Prostate gland (tissue), 2 donors: ENCODE data around the gene ADPRHL1. TPM values are rescaled to one million over a fixed set of nuclear protein-coding genes. Genes with fewer than 3 reads are reported as not detected.

ENCODE experiments used
- DNase-seq: peaks from one replicate; pipeline ENCODE4 v3.0.0-alpha.2; 2019; ENCODE audit warnings: low spot score
- H3K27ac ChIP-seq, 2 donors: fragments of 200-600 bp; sonication (generic); 2 replicates each; pipeline ENCODE4 v1.5.1; 2017 to 2019
- H3K27me3 ChIP-seq: fragments of 200-600 bp; sonication (generic); replicated peaks from 2 replicates; pipeline ENCODE4 v1.5.1; 2019; ENCODE audit not compliant: insufficient read depth
- H3K36me3 ChIP-seq, 2 donors: fragments of 200-600 bp; sonication (generic); 1 replicate in 1 of 2; 2 replicates in 1 of 2; pipeline versions ENCODE4 v1.5.1 to v1.8.1; 2017 to 2019
- H3K4me1 ChIP-seq: fragments of 200-600 bp; sonication (generic); replicated peaks from 2 replicates; pipeline ENCODE4 v1.5.1; 2019
- H3K4me3 ChIP-seq, 2 donors: fragments of 200-600 bp; sonication (generic); 2 replicates each; pipeline ENCODE4 v1.5.1; 2017 to 2019
- H3K9me3 ChIP-seq: fragments of 200-600 bp; sonication (generic); 2 replicates; pipeline ENCODE4 v1.5.1; 2017
- POLR2A ChIP-seq: fragments of 450-650 bp; IDR thresholded peaks from one replicate; pipeline ENCODE4 v1.6.1; 2016; ENCODE audit warnings: antibody characterized with exemption, mild to moderate bottlenecking
- POLR2AphosphoS5 ChIP-seq: sonication (generic); formaldehyde crosslinking; IDR thresholded peaks from one replicate; pipeline ENCODE4 v1.6.1; 2017; ENCODE audit warnings: antibody characterized with exemption
- WGBS: methylation state at CpG from one replicate; pipeline ENCODE4 v1.1.5; 2018; 5-methylcytosine and 5-hydroxymethylcytosine counted together
- intact Hi-C: fragments of 100-400 bp; cut with DNase I; formaldehyde crosslinking; loops from one replicate; pipeline ENCODE4 v1.14.2; 2022
- total RNA-seq, 2 donors: library from RNA; depleted of rRNA; stranded (reverse); fragments of >200 nt; gene quantifications; one replicate each; pipeline ENCODE4 v1.1.0, GENCODE V29; 2016
- TF ChIP-seq, protein P1 (sequence below), 4 experiments: fragments of 200-600 bp in 2 of 4; fragments of 450-650 bp in 2 of 4; sonication (generic) in 2 of 4; IDR thresholded peaks; 1 replicate in 3 of 4; 2 replicates in 1 of 4; pipeline ENCODE4 v1.5.1; 2016 to 2019; ENCODE audit warnings: antibody characterized with exemption in 4 of 4, mild to moderate bottlenecking in 2 of 4, moderate library complexity in 2 of 4

The ADPRHL1 gene
- total RNA-seq, 2 donors from 2014 or later: 3.7 to 3.9 TPM

DNA sequence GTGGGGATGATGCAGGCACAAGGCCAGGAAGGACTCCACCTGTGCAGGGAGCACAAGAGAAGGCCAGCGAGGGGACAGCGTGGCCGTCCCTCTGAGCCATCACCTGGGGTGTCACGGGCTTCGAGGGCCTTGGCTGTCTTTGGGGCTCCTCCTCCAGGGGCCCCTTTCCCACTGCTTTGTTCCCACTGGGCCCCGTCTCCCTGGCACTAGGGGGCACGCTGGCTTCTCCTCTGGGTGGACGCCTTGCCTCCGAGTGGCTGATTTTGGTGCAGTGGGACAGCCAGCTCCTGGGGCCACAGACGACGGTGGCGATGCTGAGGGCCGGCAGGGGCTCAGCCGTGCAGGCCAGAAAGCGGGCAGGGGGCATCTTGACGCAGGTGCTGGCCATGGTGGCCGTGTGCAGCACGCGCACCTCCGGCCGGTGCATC is 46.2 kb downstream of the ADPRHL1 start:
- no peaks in the 10 kb centered on the region for H3K9me3 ChIP-seq
- H3K27me3 ChIP-seq: no peaks in the 10 kb centered on the region
- H3K4me3 ChIP-seq: no peak overlapping the region
- no peaks in the 10 kb centered on the region for H3K4me1 ChIP-seq
- WGBS: 91% methylated on average over 21 of the region's 21 CpGs
- no peak for TF ChIP-seq POLR2A
- no peak for TF ChIP-seq POLR2AphosphoS5
- TF ChIP-seq, protein P1, sequence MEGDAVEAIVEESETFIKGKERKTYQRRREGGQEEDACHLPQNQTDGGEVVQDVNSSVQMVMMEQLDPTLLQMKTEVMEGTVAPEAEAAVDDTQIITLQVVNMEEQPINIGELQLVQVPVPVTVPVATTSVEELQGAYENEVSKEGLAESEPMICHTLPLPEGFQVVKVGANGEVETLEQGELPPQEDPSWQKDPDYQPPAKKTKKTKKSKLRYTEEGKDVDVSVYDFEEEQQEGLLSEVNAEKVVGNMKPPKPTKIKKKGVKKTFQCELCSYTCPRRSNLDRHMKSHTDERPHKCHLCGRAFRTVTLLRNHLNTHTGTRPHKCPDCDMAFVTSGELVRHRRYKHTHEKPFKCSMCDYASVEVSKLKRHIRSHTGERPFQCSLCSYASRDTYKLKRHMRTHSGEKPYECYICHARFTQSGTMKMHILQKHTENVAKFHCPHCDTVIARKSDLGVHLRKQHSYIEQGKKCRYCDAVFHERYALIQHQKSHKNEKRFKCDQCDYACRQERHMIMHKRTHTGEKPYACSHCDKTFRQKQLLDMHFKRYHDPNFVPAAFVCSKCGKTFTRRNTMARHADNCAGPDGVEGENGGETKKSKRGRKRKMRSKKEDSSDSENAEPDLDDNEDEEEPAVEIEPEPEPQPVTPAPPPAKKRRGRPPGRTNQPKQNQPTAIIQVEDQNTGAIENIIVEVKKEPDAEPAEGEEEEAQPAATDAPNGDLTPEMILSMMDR (IDR thresholded peaks at IDR 0.05): no peak
- no peak overlapping the region for H3K27ac ChIP-seq
- intact Hi-C loops: no loop called here
- H3K36me3 ChIP-seq: no peaks in the 10 kb centered on the region
- no peak for DNase-seq

DNA sequence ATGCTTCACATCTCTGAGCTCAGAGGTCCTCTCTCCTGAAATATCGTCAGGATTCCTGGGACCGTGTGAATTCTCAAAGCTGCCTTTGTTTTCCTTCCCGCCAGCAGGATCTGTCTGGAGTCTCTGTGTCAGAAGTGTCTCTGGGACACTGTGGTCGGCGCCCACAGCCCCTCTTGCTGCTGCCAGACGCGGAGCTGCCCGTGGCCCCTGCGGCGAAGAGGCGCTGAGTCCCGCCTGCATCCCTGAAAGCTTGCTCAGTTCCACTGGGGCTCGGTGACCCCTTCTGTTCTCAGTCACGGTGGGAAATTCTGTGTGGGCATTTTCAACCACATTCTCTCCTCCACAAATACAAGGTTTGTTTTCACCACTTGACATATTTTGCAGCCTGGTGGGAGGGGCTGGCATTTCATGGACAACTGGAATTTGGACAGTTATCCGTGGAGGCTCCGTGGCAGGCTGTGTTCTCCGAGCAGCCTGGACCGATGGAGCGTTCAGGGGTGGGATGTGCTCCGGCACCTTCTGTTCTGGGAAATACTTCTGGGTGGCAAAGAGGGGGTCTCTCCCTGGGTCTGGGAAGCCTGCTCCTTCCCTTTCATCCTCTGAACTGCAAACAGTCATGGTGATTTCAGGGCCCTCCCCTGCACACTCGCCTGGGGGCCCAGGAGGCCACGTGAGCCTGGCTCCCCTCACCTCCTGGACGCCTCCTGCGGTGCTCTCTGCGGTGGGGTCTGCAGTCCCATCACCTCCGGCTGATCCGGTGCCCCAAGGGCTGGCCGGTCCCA is 46.8 kb downstream of the ADPRHL1 start:
- no peak for TF ChIP-seq POLR2AphosphoS5
- TF ChIP-seq, protein P1 (IDR thresholded peaks at IDR 0.05): no peak
- TF ChIP-seq POLR2A: no peak
- H3K27me3 ChIP-seq: no peaks in the 10 kb centered on the region
- no peak for DNase-seq

DNA sequence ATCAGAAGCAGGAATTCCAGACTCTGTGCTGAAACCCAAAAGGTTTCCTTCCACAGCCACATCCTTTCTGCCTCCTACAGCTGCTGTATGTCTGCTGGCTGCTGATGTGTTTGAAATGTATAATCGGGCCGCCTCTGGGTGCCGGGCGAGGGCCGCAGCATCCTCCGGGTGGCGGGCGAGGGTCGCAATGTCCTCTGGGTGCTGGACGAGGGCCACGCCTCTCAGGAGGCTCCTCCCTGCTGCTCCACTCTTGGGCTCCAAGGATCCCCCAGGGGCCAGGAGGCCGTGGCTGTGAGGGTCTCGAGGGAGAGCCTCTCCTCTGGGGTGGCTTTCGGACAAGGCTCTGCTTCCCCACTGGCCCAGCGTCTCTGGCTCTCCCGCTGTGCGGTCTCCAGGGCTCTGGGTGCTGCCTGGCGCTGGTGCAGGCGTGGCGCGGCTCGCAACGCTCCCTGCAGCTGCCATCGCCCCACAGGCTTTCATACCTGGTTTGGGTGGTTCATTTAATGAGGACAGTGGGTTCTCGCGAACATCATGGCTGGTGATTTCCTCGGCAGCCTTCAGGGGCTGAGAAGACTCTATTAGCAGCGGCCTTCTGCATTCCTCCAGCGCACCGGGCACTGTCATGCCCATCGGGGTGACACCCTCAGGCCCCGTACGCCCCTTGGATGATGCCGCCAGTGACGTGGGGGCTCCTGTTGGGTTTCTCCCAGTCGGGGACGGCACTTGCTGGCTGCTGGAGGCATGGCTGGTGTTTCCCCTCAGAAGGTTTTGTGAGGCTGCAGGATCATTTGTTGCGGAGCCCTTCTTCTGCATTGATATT is 47.6 kb downstream of the ADPRHL1 start:
- Histone ChIP-seq H3K4me3 (no peak overlapping the region), H3K36me3 (no peaks in the 10 kb centered on the region), H3K27me3 (no peaks in the 10 kb centered on the region), H3K4me1 (no peaks in the 10 kb centered on the region), H3K9me3 (no peaks in the 10 kb centered on the region), H3K27ac (no peak overlapping the region)
- TF ChIP-seq POLR2AphosphoS5: no peak
- TF ChIP-seq, protein P1 (IDR thresholded peaks at IDR 0.05): no peak
- TF ChIP-seq POLR2A: no peak
- WGBS: 78% methylated on average over 34 of the region's 38 CpGs
- intact Hi-C loops: no loop called here
- DNase-seq: no peak

More for the DNA sequence above, 46.8 kb downstream of the ADPRHL1 start:
- no peak overlapping the region for H3K4me3 ChIP-seq
- no peak overlapping the region for H3K27ac ChIP-seq
- no peaks in the 10 kb centered on the region for H3K4me1 ChIP-seq
- H3K36me3 ChIP-seq: no peaks in the 10 kb centered on the region
- intact Hi-C loops: no loop called here
- WGBS: 84% methylated on average over 28 of the region's 28 CpGs
- no peaks in the 10 kb centered on the region for H3K9me3 ChIP-seq

DNA sequence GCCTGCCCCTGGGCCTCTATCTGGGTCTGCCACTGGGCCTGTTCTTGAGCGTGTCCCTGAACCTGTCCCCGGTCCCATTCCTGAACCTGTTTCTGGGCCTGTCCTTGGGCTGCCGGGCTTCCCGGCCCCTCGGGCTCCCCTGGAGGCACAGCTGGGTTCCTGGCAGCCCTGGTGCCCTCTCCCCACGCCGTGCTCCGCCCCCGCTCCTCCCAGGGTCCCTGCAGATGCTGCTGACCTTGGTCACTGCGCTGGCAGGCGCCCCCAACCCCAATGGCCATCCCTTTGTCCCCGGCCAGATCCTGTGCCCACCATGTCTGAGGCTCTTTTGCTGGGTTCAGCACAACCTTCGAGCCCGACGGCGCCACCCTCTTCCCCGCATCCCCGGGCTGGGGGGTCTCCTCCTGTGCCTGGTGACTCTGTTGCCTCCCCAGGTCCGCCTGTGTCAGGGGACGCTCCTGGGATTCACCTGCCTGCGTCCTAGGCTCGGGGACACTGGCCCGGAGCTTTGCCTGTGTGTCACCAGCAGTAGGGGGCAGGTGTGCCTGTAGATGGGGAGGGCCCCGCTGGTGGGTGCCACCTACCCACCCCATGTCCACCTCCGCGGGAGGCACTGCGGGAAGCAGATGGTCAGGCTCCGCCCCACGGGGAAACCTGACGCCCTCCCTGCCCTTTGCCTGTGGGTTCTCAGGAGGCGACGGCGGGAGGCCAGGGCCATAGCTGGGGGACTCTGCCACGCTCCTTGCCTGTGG is 48.4 kb downstream of the ADPRHL1 start:
- intact Hi-C loops: no loop called here

More for the DNA sequence above, 48.4 kb downstream of the ADPRHL1 start:
- Histone ChIP-seq H3K36me3 (no peaks in the 10 kb centered on the region), H3K9me3 (no peaks in the 10 kb centered on the region), H3K4me3 (no peak overlapping the region), H3K27me3 (no peaks in the 10 kb centered on the region), H3K4me1 (no peaks in the 10 kb centered on the region), H3K27ac (no peak overlapping the region)
- no peak for DNase-seq
- TF ChIP-seq POLR2AphosphoS5 (no peak), POLR2A (no peak)
- TF ChIP-seq, protein P1 (IDR thresholded peaks at IDR 0.05): no peak
- 84% methylated on average over 34 of the region's 34 CpGs for WGBS
